HG03342 (cell line): Measurements from ENCODE around the gene ACOXL.
"Not testable (repeated sequence)": the region's sequence is repeated elsewhere in the genome, so short reads cannot be mapped to it uniquely, and the experiment has no call there.

Source experiments
- ATAC-seq: cut with Tn5 transposase; IDR thresholded peaks from one replicate; pipeline ENCODE4 v1.9.1; 2021; ENCODE audit warnings: mild to moderate bottlenecking, moderate library complexity; ENCODE audit not compliant: unreplicated experiment

Gene ACOXL

DNA sequence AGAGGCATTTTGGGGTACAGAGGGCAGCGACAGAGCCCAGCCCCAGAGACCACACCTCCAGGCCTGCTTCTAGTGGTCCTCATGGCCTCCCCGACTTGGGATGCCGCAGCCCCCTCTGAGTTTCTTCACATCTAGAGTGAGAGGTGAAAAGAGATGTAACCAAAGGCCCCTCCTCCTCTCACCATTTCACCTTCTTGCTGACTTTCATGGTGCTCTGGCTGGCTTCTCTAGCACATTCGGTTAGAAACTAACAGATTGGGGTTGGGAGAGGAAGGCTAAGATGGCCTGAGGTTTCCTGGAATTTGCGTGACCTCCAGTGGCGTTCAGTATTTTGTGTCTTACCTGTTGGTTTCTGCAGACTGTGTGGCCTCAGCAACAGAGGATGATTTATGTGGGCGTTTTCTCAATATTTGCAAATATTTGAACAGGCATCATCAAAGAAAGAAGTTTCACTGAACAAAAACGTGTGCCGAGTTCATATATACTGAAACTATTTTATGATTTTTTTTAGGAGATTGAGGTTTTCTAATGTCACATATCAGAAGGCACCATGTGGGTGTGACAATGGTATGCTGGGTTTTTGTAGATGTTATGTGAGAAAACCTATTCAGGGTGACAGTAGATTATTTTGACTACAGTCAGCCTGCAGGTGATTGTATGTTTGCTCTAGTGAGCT, 318.5 kb downstream of the ACOXL start:
- no peak for ATAC-seq

DNA sequence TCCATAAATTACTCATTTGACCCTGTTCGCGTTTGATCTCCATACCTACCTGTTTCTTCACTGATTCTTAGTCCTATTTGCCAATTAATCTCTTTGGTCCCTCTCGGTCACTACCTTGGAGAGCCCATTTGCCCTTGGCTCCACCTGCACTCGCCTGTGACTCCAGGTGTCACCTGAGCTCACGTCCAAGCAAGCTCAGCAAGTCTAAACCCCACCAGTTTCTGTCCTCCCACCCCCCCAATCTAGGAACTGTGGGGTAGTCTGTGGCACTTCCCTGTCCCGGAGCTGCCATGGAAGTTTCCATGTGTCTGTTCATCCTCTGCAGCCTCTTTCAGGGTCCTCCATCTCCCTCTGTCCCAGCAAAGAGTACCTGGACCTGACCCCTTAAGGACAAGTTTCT, 320.2 kb downstream of the ACOXL start:
- ATAC-seq, result no peak

DNA sequence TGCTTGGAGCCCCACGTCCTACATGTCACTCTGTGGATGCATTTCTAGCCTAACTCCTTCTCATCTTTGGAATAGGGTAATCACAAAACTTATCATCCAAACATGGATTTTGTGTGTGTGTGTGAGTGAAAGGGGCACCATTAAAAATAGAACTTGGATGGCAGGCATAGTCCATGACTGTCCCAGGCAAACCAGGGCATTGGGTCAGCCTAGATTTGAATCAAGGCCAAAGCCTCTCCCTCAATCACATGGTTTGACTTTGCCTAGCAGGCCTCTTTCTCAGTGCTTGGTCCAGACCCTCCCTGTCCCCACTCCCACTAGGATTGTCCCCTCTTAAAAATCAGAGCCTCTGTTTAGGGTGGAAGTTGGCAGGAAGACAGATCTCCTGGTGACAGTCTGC, 320.9 kb downstream of the ACOXL start:
- ATAC-seq, result no peak

DNA sequence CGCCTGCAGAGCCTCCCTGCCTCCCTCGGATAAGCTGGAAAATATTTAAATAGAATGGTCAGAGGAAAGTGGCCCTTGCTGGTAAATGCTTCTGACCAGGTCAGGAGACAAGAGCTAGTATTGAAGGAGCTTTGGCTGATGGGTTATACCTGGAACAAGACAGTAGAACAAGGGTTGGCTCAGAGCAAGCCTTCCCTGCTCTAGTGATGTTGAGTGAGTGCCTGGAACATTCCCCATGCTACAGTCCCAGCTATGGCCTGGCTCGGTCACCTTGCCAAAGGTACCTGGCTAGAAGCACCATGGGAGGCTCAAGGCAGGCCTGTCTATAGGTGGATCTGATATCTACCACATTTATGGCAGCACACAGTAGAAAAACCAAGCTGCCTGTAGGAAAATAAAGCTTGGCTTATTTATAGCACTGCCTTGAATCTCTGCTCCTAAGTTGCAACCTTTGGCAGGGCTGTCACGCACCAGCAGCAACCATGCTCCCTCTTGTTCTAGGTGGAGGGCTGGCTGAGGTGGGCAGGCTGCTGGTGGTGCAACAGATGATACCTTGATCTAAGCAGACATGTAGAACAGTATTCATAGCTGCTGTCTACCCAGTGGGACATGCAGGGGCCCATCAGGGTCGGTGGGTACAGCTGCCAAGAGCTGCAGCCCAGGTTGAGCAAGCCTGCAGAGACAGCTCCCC, 321.6 kb downstream of the ACOXL start:
- no peak for ATAC-seq

DNA sequence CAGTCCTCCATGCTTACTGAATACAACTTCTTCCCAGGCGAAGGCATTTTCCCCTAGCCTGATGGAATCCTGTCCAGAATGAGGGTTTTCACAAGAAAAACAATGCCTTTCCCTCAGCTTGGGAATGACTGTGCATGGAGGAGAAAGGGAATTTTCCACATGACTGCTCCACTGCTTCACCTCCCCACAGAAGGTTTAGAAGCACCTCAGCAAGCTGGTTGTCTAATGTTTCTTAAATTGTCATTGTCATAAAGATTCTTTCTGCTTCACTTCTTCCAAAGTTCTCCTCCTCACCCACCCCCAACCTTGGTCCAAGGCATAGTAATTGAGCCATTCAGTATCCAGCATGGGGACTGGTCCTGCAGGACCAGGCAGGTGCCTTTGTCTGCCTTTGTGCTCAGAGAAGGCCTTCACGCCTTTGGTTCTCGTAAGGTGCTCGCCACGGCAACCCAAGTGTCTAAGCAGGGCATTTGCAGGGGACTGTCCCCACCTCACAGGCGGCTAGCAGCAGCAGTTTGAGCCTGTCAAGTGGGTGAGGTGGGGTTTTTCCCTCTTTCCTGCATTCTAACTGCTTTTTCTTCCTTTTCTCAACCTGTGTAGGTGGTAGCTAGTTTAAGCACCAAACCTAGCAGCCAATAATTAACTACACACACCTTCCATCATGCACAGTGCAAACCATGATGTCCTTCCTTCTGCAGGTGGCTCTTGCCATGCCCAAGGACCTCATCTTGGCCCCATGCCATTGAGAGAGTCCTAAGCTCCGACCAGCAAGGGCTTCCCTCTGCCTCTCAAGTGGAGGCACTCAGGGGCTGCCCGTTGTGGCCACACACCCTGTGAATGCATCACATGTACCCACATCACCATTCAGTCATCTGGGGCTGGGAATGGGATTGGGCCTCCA, 322.7 kb downstream of the ACOXL start:
- peak; percentile 72 for ATAC-seq

DNA sequence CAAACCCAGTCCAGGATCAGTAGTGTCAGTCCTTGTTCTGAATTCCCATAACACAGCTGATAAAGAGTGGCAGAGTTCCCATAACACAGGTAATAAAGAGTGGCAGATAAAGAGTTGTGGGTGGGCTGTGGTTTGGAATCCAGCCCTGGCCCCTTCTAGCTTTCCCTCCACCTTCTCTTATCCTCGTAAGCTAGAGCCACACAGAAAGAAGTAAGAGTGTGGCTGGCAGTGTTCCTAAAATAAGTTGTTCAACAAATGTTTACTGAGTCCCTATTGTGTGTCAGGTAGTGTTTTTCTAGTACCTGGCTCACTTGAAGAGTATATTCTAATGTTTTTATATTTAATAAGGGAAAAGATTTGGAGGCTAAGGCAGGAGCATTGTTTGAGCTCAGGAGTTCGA, 323.4 kb downstream of the ACOXL start:
- no peak for ATAC-seq

DNA sequence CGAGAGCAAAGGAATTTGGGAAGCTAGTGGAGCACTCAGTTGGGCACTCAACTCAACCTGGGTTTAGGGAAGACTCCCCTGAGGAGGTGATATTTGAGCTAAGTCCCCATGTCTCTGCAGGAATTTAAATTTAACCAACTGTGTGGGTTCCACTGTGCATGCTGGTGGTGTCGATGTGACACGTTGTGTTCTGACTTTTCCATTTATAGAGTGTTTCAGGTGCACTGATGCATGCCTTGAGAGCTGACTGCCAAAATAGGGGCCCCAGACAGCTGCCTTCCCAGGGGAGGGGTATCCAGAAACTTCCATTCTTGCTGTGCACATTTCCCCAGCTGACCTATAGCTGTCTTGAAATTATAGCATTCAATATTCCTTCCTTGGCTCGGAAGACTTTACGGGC, 324.7 kb downstream of the ACOXL start:
- ATAC-seq, result no peak

DNA sequence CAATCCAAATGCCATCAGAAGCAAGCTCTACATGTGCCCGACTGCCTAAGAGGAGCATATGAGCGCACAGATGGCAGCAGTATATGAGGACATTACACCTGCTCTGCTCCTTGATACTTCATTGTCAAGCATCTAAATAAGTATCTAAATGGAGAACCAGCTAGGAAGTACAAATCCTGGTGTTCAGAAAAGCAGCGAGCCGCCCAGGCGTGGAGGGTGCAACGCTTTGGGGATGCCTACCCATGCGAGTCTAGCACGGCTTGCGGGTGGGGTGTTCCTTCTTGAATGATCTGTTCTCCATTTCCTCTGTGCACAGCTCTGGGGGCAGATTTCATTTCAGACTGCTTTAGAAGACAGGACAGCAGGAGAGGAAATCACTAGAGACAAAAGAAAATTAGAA, 325.3 kb downstream of the ACOXL start:
- no peak for ATAC-seq

DNA sequence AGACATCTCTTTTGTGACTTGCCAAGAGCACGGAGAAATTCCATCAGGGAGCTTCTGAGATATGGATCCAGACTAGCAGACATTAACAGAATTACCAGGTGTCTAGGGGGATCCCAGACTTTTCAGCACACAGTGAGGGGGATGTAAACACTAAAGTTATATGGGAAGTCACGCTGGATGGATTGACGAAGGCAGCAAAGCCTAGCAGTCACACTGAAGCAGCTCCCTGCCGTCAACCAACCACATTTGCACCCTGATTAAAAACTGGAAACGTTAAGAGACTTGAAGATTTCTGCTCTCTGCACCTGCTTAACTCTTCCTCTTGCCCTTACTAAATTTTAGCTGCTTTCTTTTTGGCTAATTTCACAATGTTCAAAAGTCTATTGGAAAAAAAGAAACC, 325.9 kb downstream of the ACOXL start:
- no peak for ATAC-seq

DNA sequence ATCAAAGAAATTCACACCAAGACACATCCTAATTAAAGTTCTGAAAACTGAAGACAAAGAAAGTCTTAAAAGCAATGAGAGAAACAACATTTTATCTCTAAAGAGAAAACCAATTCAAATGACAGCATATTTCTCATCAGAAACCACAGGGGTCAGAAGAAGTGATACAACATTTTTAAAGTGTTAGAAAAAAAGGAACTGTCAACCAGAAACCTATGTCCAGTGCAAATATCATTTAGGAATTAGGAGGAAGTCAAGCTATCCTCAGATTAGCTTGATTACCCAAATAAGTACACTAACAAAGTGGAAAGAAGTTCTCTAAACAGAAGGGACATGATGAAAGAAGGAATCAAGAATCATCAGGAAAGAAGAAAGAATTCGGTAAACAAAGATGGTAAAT, 328.8 kb downstream of the ACOXL start:
- ATAC-seq, result no peak

DNA sequence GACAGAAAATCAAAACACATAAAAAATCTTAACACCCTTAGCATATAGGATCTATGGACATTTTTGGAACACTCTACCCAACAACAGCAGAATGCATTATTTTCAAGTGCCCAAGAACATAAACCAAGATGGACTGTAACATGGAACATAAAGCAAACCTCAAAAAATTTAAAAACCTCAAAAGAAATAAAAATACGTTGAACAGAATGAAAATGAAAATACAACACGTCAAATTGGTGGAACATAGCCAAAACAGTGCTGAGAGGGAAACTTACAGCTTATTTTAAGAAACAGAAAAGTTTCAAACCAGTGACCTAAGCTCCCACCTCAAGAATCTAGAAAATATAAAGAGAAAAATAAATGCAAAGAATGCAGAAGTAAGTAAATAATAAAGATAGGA, 330.0 kb downstream of the ACOXL start:
- no peak for ATAC-seq

DNA sequence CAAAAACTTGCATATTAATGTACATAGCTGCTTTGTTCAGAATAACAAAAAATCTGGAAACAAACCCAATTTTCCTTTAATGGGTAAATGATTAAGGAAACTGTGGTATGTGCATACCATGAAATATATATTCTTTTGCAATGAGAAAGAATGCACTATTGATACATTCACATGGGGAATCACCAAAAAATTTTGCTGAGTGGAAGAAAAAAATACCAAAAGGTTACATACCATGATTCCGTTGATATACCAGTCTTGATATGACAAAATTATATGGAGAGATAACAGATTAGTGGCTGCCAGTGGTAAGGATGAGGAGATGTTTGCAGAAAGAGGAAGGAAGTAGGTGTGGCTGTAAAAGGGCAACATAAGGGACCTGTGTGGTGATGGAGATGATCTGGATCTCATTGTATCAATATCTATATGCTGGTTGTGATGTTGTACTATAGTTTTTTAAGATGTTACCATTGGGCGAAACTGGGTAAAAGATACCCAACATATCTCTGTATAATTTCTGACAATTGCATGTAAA, 333.8 kb downstream of the ACOXL start:
- no peak for ATAC-seq

DNA sequence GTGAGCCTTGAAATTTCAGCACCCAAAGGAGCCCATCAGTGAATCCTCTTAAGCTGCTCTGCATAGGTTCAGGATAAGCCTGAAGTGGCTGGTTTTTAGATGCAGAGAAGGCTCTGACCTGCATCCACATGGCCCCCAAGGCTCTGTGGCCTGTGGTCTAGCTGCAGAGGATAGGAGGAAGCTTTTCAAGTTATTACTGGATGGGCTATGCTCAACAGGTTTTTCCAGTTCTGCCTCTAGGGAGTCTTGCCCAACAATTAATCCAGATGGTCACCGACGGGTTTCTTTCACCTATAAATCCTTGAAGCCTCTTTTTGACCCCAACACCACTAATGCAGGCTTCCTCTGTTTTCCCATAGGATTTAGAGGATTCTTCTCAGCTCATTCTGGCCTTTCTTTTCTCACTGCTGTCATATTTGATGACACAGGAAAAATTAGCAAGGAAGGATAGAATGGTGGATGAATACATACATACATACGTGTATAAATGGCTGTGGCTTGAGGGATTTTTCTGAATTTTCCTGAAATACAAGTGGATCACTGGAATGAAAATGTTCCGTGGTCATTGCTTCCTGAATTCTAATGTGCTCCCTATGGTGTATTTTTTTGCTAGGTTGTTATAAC, 336.2 kb downstream of the ACOXL start:
- ATAC-seq, result no peak

DNA sequence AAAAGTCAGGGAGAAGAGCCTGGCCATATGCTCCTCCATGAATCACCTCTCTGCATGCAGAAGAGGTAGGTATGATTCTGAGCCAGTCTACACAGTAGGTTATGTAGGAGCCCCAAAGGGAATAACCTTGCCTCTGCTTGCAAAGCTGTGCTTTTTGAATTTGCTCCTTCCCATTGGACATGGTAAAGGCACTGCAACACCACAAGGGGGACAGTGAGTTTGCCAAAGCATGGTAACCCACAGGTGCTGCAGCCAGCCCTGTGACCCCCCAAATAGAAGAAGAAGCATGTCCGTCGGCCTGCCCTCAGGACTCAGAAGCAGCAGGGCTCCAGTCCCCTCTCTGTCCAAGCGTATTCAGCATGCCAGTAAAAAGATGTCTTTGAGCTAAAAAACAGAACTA, 337.3 kb downstream of the ACOXL start:
- no peak for ATAC-seq

DNA sequence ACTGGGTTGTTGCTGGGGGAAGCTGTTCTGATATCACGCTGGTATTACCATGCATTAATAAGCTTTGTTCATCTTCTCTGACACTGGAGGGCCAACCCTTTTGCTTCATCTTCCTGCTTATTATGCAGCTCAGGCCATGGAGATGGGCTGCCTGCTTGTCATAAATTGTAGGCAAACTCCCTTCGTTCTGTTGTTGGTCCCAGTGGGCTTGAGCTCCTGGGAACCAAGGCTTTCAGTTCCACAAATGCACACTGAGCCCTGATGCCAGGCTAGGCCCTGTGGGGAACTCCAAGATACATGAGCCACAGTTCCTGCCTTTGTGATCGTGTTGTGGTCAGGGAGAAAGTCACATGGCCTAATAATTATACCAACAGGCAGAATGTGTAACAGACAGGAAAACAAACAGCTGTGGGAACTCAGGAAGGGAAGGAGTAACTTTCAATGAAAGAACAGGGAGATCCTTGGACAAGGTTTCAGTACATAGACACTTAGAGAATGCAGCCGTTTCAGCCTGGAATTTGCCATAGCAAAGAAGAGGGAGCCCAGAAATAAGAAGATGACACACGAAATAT, 339.3 kb downstream of the ACOXL start:
- ATAC-seq, result no peak

DNA sequence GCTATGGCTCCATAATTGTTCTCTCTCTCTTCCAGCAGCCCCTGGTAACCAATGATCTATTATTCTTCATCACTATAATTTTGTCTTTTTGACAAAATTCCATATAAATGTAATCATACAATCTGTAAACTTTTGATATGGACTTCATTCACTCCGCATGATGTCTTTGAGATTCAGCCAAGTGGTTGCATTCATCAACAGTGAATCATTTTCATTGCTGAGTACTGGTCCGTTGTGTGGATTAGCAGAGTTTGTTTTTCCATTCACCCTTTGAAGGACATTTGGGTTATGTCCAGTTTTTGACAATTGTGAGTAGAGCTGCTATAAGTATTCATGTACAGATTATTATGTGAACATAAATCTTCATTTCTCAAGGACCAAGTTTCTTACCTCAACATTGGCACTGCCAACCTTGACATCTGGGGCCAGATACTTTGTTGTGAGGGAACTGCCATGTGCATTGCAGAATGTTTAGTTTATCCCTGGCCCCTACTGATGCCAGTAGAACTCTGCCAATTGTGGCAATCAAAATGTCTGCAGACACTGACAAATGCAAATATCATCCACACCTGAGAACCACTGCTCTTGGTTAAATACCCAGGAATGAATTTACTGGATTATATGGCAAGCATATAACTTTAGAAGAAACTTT, 340.0 kb downstream of the ACOXL start:
- no peak for ATAC-seq

DNA sequence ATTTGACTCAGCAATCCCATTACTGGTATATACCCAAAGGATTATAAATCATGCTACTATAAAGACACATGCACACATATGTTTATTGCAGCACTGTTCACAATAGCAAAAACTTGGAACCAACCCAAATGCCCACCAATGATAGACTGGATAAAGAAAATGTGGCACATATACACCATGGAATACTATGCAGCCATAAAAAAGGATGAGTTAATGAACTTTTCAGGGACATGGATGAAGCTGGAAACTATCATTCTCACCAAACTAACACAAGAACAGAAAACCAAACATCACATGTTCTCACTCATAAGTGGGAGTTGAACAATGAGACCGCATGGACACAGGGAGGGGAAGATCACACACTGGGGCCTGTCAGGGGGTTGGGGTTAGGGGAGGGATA, 350.3 kb downstream of the ACOXL start:
- not testable (repeated sequence) for ATAC-seq

DNA sequence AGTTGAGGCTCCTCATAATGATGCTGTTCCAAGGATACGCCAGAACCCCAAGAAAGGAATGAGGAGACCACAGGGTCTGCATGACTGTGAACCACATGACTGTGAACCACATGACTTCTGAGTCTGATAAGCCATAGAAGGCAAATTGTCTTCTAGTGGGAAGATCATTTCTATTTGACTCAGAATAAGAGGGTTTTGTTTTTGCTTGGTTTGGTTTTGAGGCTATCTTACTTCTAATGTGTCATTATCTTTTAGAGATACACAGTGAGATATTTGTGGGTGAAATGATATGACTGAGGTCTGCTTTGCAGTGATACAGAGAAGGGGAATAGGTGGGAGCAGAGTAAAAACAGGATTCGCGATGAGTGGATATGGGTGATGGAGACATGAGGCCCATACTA, 359.4 kb downstream of the ACOXL start:
- no peak for ATAC-seq

DNA sequence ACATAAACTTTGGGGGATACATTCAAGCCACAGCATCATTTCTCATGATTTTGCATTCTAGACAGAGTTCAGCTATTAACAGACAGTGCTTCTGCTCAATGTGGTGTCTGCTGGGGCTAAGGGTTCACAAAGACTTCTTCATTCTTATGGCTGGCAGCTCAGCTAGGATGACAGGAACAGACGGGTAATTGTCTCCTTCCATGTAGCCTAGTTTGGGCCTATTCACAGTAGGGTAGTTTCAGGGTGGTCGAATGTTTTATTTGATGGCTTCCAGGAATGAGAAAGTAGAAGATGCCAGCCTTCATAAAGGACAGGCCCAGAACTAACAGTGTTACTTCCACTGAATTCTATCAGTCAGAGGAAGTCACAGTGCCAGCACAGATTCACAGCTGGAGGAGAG, 362.3 kb downstream of the ACOXL start:
- ATAC-seq, result no peak

DNA sequence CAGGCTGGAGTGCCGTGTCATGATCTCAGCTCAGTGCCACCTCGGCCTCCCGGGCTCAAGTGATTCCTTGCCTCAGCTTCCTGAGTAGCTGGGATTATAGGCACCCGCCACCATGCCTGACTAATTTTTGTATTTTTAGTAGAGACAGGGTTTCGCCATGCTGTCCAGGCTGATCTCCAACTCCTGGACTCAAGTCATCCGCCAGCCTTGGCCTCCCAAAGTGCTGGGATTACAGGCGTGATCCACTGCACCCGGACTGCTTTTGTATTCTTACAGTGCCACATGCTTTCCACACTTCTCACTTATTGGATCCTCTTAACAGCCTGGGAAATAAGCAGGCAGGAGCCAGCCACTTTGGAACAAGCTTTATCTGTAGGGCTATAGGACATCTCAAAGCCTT, 363.1 kb downstream of the ACOXL start:
- ATAC-seq, result no peak
